CD4-positive, alpha-beta memory T cell (primary cell): ENCODE data around the gene WRAP73. TPM values are rescaled to one million over a fixed set of nuclear protein-coding genes. Genes with fewer than 3 reads are reported as not detected.

Experiments
- CTCF ChIA-PET: fragments of 350-600 bp; sonication (Branson Sonifier 250); formaldehyde crosslinking; loops from one replicate; lab custom pipeline; 2021; ENCODE audit warnings: inconsistent platforms; ENCODE audit not compliant: partially characterized antibody; lab: Charles Lee
- POLR2A ChIA-PET: fragments of 350-600 bp; sonication (Branson Sonifier 250); formaldehyde crosslinking; loops from one replicate; lab custom pipeline; 2021; ENCODE audit not compliant: partially characterized antibody; lab: Charles Lee
- DNase-seq, 5 donors: peaks; one replicate each; pipeline versions ENCODE4 v3.0.0 to v3.0.0-alpha.2; 2020 to 2022; ENCODE audit warnings: mixed read lengths in 1 of 5
- H3K27ac ChIP-seq: one replicate; pipeline ENCODE4 v1.7.0; 2013; ENCODE audit warnings: low read depth, low read length
- H3K27me3 ChIP-seq: 2 replicates; pipeline ENCODE4 v1.7.0; 2013; ENCODE audit warnings: mild to moderate bottlenecking, low read length, moderate library complexity; ENCODE audit not compliant: insufficient read depth
- H3K36me3 ChIP-seq: 2 replicates; pipeline ENCODE4 v1.7.0; 2013; ENCODE audit warnings: mild to moderate bottlenecking, low read length, moderate library complexity; ENCODE audit not compliant: insufficient read depth
- H3K4me1 ChIP-seq: 2 replicates; pipeline ENCODE4 v1.7.0; 2013; ENCODE audit warnings: mild to moderate bottlenecking, low read length, moderate library complexity; ENCODE audit not compliant: insufficient read depth
- H3K4me3 ChIP-seq, 2 donors: one replicate each; pipeline ENCODE4 v1.7.0; 2013; ENCODE audit warnings: low read length in 2 of 2, mild to moderate bottlenecking in 1 of 2
- H3K9me3 ChIP-seq, 2 donors: one replicate each; pipeline ENCODE4 v1.7.0; 2013; ENCODE audit warnings: low read length in 2 of 2, control low read depth in 1 of 2; ENCODE audit not compliant: control insufficient read depth in 1 of 2
- H3K27ac Mint-ChIP-seq, 7 donors: one replicate each; pipeline ENCODE4 v1.8.0; 2020 to 2021; ENCODE audit warnings: mixed read lengths in 7 of 7, mild to moderate bottlenecking in 6 of 7, inconsistent platforms in 3 of 7, moderate library complexity in 3 of 7
- H3K27me3 Mint-ChIP-seq, 2 donors: one replicate each; pipeline ENCODE4 v1.8.0; 2020 to 2021; ENCODE audit warnings: mixed read lengths in 2 of 2
- H3K36me3 Mint-ChIP-seq, 2 donors: one replicate each; pipeline ENCODE4 v1.8.0; 2020 to 2021; ENCODE audit warnings: mixed read lengths in 2 of 2, inconsistent platforms in 1 of 2, mild to moderate bottlenecking in 1 of 2
- H3K4me1 Mint-ChIP-seq, 4 donors: one replicate each; pipeline ENCODE4 v1.8.0; 2020 to 2021; ENCODE audit warnings: mixed read lengths in 4 of 4, mild to moderate bottlenecking in 1 of 4
- H3K4me3 Mint-ChIP-seq, 8 donors: one replicate each; pipeline ENCODE4 v1.8.0; 2020 to 2021; ENCODE audit warnings: mixed read lengths in 8 of 8, mild to moderate bottlenecking in 7 of 8, moderate library complexity in 6 of 8, inconsistent platforms in 3 of 8
- H3K9me3 Mint-ChIP-seq, 8 donors: one replicate each; pipeline ENCODE4 v1.8.0; 2020 to 2021; ENCODE audit warnings: mixed read lengths in 8 of 8, mild to moderate bottlenecking in 5 of 8, inconsistent platforms in 3 of 8, moderate library complexity in 1 of 8
- intact Hi-C: fragments of 100-400 bp; cut with micrococcal nuclease; formaldehyde crosslinking; loops from one replicate; pipeline ENCODE4 v1.15.1; 2023
- polyA plus RNA-seq, 2 donors: library from polyadenylated mRNA; unstranded; fragments of 300-500 nt; fragmentation: Illumina TruSeq; gene quantifications; one replicate each; pipeline ENCODE4 v1.2.3, GENCODE V29; 2021
- total RNA-seq, 2 experiments: library from RNA; stranded (reverse); gene quantifications; one replicate each; pipeline ENCODE4 v1.2.3, GENCODE V29; 2021

Gene WRAP73
- total and polyA plus RNA-seq, 4 experiments from 2014 or later, result 24.4 to 40.7 (median 34.6) TPM

DNA sequence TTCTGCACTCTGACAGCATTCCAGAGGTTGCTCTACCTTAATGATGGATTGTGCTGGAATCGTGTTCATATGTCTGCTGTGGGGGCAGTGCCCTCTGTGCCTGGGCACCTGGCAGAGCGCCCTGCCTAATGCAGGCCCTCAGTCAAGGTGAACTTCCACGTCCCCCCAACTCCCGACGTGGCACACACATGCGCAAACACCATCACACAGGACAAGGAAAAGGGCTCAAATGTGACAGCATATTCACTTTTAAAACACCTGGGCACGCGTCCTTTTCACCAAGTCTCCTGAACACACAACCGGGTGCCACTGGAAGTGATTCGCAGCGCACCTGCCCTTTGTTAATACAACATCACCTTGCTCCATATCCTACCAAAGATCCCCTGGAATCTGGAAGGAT, 13.4 kb downstream of the WRAP73 start:
- Histone ChIP-seq H3K36me3 (peaks cover 50% of the 10 kb centered on the region), H3K27me3 (no peaks in the 10 kb centered on the region), H3K9me3 (no peaks in the 10 kb centered on the region), H3K27ac (no peak overlapping the region), H3K4me1 (no peaks in the 10 kb centered on the region), H3K4me3 (no peak overlapping the region)
- ChIA-PET CTCF (no interaction called here), POLR2A (no interaction called here)
- Mint-ChIP-seq H3K36me3 (peaks cover 21 to 49% of the 10 kb centered on the region in 2 donors), H3K4me3 (no peak overlapping the region), H3K27ac (peak overlapping the region in 2 of 7 donors; percentile 61 to 68), H3K27me3 (no peaks in the 10 kb centered on the region), H3K4me1 (no peaks in the 10 kb centered on the region), H3K9me3 (no peaks in the 10 kb centered on the region)
- DNase-seq, result no peak
- intact Hi-C loops, result no loop called here

DNA sequence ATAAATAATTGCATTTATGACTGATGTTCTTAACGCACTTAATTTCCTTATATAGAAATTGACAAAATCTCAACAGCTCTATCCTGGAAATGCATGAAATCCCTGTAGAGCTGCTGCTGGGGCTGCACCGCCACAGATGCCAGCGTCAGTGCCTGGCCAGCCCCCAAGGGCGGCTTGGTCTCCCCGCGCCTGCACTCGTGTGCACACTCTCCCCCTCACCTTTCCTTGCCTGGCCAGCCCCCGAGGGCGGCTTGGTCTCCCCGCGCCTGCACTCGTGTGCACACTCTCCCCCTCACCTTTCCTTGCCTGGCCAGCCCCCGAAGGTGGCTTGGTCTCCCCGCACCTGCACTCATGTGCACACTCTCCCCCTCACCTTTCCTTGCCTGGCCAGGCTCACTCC, 13.8 kb downstream of the WRAP73 start:
- DNase-seq, result no peak
- Histone ChIP-seq H3K36me3 (peaks cover 50% of the 10 kb centered on the region), H3K27ac (no peak overlapping the region), H3K4me1 (no peaks in the 10 kb centered on the region), H3K9me3 (no peaks in the 10 kb centered on the region), H3K4me3 (no peak overlapping the region), H3K27me3 (no peaks in the 10 kb centered on the region)
- Mint-ChIP-seq H3K4me1 (no peaks in the 10 kb centered on the region), H3K27ac (peak overlapping the region in 2 of 7 donors; percentile 61 to 68), H3K9me3 (no peaks in the 10 kb centered on the region), H3K4me3 (no peak overlapping the region), H3K36me3 (peaks cover 21 to 49% of the 10 kb centered on the region in 2 donors), H3K27me3 (no peaks in the 10 kb centered on the region)
- intact Hi-C loops, result no loop called here
- ChIA-PET CTCF (no interaction called here), POLR2A (no interaction called here)

DNA sequence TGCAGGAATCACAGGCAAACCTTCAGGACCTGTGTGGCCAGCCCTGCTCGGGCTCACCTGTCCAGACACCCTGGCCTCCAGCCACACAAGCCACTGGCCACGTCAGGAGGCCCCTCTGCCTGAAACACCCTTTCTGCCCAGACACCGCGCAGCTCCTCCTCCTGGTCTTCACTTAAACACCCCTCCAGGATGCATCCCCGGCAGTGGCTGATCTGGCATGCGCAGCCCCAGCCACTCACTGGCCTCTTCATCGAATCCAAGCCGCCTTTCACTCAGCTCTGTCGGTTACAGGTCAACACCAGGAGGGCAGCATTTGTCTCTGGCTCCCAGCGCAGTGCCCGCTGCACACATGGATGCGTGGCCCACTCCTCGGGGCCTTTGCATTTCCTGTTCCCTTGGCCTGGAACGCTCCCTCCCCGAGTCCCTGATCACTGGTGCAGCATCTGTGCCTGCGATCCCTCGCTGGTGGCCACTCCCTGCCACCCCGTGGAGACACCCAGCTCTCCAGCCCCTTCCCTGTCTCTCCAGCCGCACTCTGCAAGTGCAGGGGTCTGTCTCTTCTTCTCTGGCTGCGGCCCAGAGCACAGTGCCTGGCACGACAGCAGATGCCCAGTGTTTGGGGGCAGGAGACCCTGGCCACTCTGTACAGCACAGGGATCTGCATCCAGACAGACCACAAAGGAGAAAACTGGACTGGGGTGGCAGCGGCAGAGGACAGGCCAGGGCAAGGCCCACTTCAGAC, 15.7 kb downstream of the WRAP73 start:
- Mint-ChIP-seq H3K4me1 (peaks cover 0 to under 1% (median 0%) of the 10 kb centered on the region in 4 donors), H3K36me3 (peaks cover 21 to 57% of the 10 kb centered on the region in 2 donors), H3K9me3 (no peaks in the 10 kb centered on the region), H3K27ac (peak overlapping the region in 2 of 7 donors; percentile 57 to 64), H3K4me3 (no peak overlapping the region), H3K27me3 (no peaks in the 10 kb centered on the region)
- Histone ChIP-seq H3K4me1 (no peaks in the 10 kb centered on the region), H3K4me3 (no peak overlapping the region), H3K27me3 (no peaks in the 10 kb centered on the region), H3K36me3 (peaks cover 54% of the 10 kb centered on the region), H3K27ac (no peak overlapping the region), H3K9me3 (no peaks in the 10 kb centered on the region)
- DNase-seq, result no peak
- POLR2A ChIA-PET, result no interaction called here
- CTCF ChIA-PET, result no interaction called here
- intact Hi-C loops, result no loop called here

DNA sequence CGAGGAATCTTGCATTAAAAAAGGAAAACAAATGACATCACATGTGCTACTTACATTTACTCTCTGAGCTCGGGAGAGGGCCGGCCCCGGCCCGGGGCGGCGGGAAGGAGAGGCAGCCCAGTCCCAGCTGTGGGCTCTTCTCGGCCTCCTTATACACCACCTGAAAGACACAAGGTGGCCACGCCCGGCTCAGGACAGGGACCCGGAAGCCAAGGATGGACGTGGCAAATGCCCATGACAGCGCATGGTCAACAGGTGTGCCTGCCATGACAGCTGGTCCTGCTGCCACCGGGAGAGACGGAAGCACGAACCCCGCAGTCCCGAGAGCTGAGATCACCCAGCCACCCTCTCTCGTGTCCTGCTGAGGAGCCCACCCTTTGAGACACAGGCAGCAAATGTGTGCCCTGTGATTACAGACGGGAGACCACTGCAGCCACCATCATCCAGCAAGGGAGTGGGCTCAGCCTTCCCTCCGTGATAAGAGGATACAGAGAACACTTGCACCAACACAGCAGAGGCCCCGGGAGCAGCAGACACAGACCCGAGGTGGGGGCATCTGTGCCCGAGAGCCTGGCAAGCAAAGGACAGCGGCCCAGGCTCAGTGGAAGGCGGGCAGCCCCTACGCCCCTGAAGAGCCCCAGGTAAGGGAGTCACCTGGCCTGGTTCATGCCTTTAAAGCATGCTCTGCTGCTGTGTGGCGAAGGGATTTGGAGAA, 16.4 kb downstream of the WRAP73 start:
- Mint-ChIP-seq H3K27ac (peak overlapping the region in 1 of 7 donors; percentile 13), H3K4me1 (peaks cover 0 to 1% (median 0%) of the 10 kb centered on the region in 4 donors), H3K36me3 (peaks cover 20 to 58% of the 10 kb centered on the region in 2 donors), H3K27me3 (no peaks in the 10 kb centered on the region), H3K9me3 (no peaks in the 10 kb centered on the region), H3K4me3 (no peak overlapping the region)
- DNase-seq, result no peak
- H3K4me1 ChIP-seq, result no peaks in the 10 kb centered on the region
- no peaks in the 10 kb centered on the region for H3K27me3 ChIP-seq
- CTCF ChIA-PET, result no interaction called here
- H3K9me3 ChIP-seq, result no peaks in the 10 kb centered on the region
- intact Hi-C loops, result no loop called here
- no peak overlapping the region for H3K27ac ChIP-seq
- peaks cover 60% of the 10 kb centered on the region for H3K36me3 ChIP-seq
- POLR2A ChIA-PET, result no interaction called here
- no peak overlapping the region for H3K4me3 ChIP-seq

DNA sequence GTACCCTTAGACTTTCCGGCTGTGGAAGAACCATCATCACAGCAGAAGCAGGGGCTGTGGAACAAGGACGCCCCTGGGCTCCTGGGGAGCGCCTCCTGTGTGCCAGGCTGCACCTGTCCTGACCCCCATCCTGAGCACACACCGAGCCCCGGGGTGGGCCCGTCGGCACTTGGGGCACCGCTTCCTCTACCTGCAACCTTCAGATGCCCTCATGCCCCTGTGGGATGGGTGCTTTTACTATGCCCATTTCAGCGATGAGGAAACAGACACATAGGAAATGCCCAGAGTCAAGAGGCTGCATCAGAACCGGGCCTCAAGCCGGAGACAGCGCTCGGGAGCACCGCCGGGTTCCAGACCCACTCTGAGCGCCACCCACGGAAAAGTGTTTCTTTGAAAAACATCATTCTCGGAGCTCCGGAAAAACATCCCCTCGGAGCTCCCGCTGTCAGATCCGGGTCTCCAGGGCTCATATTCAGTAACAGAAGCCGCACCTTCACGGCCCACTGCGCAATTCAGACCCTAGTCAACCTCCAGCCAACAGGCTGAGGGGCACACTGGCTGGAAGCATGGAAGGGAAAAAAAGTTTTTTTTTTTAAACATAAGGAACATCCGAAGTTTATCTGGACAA, 17.1 kb downstream of the WRAP73 start:
- no peaks in the 10 kb centered on the region for H3K9me3 ChIP-seq
- H3K27me3 ChIP-seq, result no peaks in the 10 kb centered on the region
- no peak overlapping the region for H3K27ac ChIP-seq
- no peak overlapping the region for H3K27ac Mint-ChIP-seq
- H3K9me3 Mint-ChIP-seq, result no peaks in the 10 kb centered on the region
- no peaks in the 10 kb centered on the region for H3K27me3 Mint-ChIP-seq
- ChIA-PET CTCF (no interaction called here), POLR2A (no interaction called here)
- DNase-seq, result no peak
- peaks cover 18 to 55% of the 10 kb centered on the region in 2 donors for H3K36me3 Mint-ChIP-seq
- peaks cover 60% of the 10 kb centered on the region for H3K36me3 ChIP-seq
- no peak overlapping the region for H3K4me3 Mint-ChIP-seq
- H3K4me3 ChIP-seq, result no peak overlapping the region
- intact Hi-C loops, result no loop called here
- no peaks in the 10 kb centered on the region for H3K4me1 ChIP-seq
- peaks cover 0 to 1% (median 0%) of the 10 kb centered on the region in 4 donors for H3K4me1 Mint-ChIP-seq

DNA sequence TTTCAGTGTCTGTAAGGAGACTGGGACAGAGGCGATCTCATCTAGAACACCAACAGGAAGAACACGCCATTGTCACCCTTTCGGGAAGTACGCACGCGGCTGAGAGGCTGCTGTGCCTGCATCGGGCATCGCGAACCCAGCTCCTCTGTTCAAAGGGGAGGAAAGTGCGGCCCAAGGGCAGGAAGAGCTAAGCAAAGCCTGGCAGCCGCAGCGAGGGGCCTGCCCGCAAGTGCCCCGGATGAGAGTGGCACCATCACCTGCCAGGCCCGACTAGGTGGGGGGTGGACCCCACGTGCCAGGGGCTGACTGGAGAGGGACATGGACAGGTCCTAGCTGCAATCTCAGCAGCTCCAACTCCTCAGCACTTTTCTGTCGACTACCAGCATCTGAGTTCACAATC, 17.6 kb downstream of the WRAP73 start:
- Mint-ChIP-seq H3K4me3 (no peak overlapping the region), H3K36me3 (peaks cover 17 to 52% of the 10 kb centered on the region in 2 donors), H3K27me3 (no peaks in the 10 kb centered on the region), H3K4me1 (peaks cover 0 to 1% (median 0%) of the 10 kb centered on the region in 4 donors), H3K9me3 (no peaks in the 10 kb centered on the region), H3K27ac (no peak overlapping the region)
- ChIA-PET CTCF (no interaction called here), POLR2A (no interaction called here)
- Histone ChIP-seq H3K9me3 (no peaks in the 10 kb centered on the region), H3K4me1 (no peaks in the 10 kb centered on the region), H3K27ac (no peak overlapping the region), H3K36me3 (peaks cover 60% of the 10 kb centered on the region), H3K27me3 (no peaks in the 10 kb centered on the region), H3K4me3 (no peak overlapping the region)
- intact Hi-C loops, result no loop called here
- DNase-seq, result no peak
